Hepatocyte (in vitro differentiated cells): ENCODE results near the gene RIN3. TPM values are rescaled to one million over a fixed set of nuclear protein-coding genes. Genes with fewer than 3 reads are reported as not detected.

ENCODE experiments used
- DNase-seq: peaks from one replicate; pipeline ENCODE4 v3.0.0-alpha.2; 2016; ENCODE audit warnings: low spot score
- H2AFZ ChIP-seq: fragments of 200-600 bp; sonication (generic); 2 replicates; pipeline ENCODE4 v1.6.0; 2016; ENCODE audit warnings: antibody characterized with exemption, mild to moderate bottlenecking
- H3K27ac ChIP-seq: fragments of 200-600 bp; sonication (generic); 2 replicates; pipeline ENCODE4 v1.5.1; 2016; ENCODE audit warnings: mild to moderate bottlenecking
- H3K27me3 ChIP-seq: fragments of 200-600 bp; sonication (generic); 2 replicates; pipeline ENCODE4 v1.6.1; 2016
- H3K36me3 ChIP-seq: fragments of 200-600 bp; sonication (generic); replicated peaks from 2 replicates; pipeline ENCODE4 v1.5.1; 2016; ENCODE audit warnings: low read depth; ENCODE audit not compliant: insufficient read depth
- H3K4me1 ChIP-seq: fragments of 200-600 bp; sonication (generic); 2 replicates; pipeline ENCODE4 v1.5.1; 2016; ENCODE audit warnings: mild to moderate bottlenecking, moderate library complexity; ENCODE audit not compliant: insufficient read depth
- H3K4me2 ChIP-seq: fragments of 200-600 bp; sonication (generic); 2 replicates; pipeline ENCODE4 v1.6.0; 2016
- H3K4me3 ChIP-seq: fragments of 200-600 bp; sonication (generic); 2 replicates; pipeline ENCODE4 v1.5.1; 2016; ENCODE audit warnings: mild to moderate bottlenecking
- H3K79me2 ChIP-seq: fragments of 200-600 bp; sonication (generic); 2 replicates; pipeline ENCODE4 v1.6.0; 2017; ENCODE audit warnings: mild to moderate bottlenecking
- H3K9me2 ChIP-seq: fragments of 200-600 bp; sonication (generic); replicated peaks from 2 replicates; pipeline ENCODE4 v1.6.0; 2017; ENCODE audit warnings: mild to moderate bottlenecking; ENCODE audit not compliant: insufficient read depth
- H3K9me3 ChIP-seq: fragments of 200-600 bp; sonication (generic); 2 replicates; pipeline ENCODE4 v1.5.1; 2016; ENCODE audit warnings: low read depth, mild to moderate bottlenecking
- H4K20me1 ChIP-seq: fragments of 200-600 bp; sonication (generic); 2 replicates; pipeline ENCODE4 v1.6.0; 2016; ENCODE audit warnings: mild to moderate bottlenecking; ENCODE audit not compliant: insufficient read depth, poor library complexity, severe bottlenecking
- EZH2 ChIP-seq: fragments of 200-600 bp; sonication (generic); IDR thresholded peaks from 2 replicates; pipeline ENCODE4 v1.6.1; 2016; ENCODE audit warnings: antibody characterized with exemption, mild to moderate bottlenecking, borderline replicate concordance
- EZH2phosphoT487 ChIP-seq: fragments of 200-600 bp; sonication (generic); IDR thresholded peaks from one replicate; pipeline ENCODE4 v1.6.1; 2018; ENCODE audit warnings: antibody characterized with exemption, mild to moderate bottlenecking, low read depth, moderate library complexity; ENCODE audit not compliant: unreplicated experiment, severe bottlenecking
- WGBS: methylation state at CpG from one replicate; pipeline ENCODE4 v1.1.6; 2016; ENCODE audit warnings: low lambda C conversion rate; ENCODE audit errors: missing lambda C conversion rate; 5-methylcytosine and 5-hydroxymethylcytosine counted together
- polyA plus RNA-seq: library from polyadenylated mRNA; unstranded; fragments of >200 nt; fragmentation: Nextera tagmentation; extraction: Ambion mirVana; gene quantifications from 2 replicates; pipeline ENCODE4 v1.2.1, GENCODE V29; 2016
- total RNA-seq: library from RNA; depleted of rRNA; stranded (reverse); fragments of >200 nt; gene quantifications from 2 replicates; pipeline ENCODE4 v1.2.3, GENCODE V29; 2014
- TF ChIP-seq, protein P1 (sequence below): fragments of 200-600 bp; sonication (generic); IDR thresholded peaks from 2 replicates; pipeline ENCODE4 v1.5.1; 2016; ENCODE audit warnings: antibody characterized with exemption, mild to moderate bottlenecking; ENCODE audit not compliant: poor library complexity

Gene RIN3
- total and polyA plus RNA-seq, 2 experiments from 2014 or later, result 4.2 to 11.8 TPM

DNA sequence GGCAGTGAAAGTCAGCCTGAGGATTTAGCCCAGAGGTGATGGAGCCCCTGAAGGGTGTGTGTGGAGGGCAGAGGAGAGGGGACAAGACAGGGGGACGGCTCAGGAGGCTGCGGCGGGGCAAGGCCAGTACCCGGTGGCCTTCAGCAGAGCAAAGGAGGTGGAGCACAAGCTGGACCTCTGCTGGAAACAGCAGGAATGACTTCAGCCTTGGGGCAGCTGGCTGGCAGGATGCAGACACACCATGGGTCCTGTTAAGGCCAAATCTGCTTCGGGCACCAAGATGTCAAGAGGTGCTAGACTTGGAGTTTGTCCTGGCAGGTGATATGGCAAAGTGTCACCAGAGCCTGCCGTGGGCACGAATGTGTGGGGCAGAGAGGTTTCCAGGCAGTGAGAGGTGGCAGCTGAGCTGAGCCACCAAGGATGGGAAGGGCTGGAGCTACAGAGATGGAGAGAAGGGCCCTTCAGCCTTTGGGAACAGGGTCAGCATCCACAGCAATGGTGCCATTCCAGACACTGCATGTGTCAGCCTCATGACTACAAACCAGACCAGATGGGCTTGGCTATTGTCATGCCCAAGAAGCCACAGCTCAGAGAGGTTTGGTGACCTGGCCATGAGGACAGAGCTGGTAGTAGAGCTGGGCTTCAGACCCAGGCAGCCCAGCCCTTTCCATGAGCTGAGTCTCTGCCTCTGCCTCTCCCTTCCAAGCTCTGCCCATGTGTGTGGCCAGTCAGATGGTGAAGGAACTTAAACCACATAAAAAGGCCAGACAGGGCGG lies 142.9 kb downstream of the RIN3 start:
- Histone ChIP-seq H4K20me1 (no peaks in the 10 kb centered on the region), H3K27ac (no peak overlapping the region), H3K4me2 (no peak overlapping the region), H3K27me3 (no peaks in the 10 kb centered on the region), H2AFZ (no peak overlapping the region), H3K4me3 (no peak overlapping the region), H3K4me1 (no peaks in the 10 kb centered on the region), H3K9me3 (no peaks in the 10 kb centered on the region), H3K36me3 (no peaks in the 10 kb centered on the region), H3K79me2 (no peaks in the 10 kb centered on the region), H3K9me2 (no peaks in the 10 kb centered on the region)
- DNase-seq, result no peak
- WGBS, result 90% methylated on average over 7 of the region's 8 CpGs
- no peak for TF ChIP-seq EZH2
- TF ChIP-seq EZH2phosphoT487, result no peak
- TF ChIP-seq, protein P1, sequence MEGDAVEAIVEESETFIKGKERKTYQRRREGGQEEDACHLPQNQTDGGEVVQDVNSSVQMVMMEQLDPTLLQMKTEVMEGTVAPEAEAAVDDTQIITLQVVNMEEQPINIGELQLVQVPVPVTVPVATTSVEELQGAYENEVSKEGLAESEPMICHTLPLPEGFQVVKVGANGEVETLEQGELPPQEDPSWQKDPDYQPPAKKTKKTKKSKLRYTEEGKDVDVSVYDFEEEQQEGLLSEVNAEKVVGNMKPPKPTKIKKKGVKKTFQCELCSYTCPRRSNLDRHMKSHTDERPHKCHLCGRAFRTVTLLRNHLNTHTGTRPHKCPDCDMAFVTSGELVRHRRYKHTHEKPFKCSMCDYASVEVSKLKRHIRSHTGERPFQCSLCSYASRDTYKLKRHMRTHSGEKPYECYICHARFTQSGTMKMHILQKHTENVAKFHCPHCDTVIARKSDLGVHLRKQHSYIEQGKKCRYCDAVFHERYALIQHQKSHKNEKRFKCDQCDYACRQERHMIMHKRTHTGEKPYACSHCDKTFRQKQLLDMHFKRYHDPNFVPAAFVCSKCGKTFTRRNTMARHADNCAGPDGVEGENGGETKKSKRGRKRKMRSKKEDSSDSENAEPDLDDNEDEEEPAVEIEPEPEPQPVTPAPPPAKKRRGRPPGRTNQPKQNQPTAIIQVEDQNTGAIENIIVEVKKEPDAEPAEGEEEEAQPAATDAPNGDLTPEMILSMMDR, result no peak

DNA sequence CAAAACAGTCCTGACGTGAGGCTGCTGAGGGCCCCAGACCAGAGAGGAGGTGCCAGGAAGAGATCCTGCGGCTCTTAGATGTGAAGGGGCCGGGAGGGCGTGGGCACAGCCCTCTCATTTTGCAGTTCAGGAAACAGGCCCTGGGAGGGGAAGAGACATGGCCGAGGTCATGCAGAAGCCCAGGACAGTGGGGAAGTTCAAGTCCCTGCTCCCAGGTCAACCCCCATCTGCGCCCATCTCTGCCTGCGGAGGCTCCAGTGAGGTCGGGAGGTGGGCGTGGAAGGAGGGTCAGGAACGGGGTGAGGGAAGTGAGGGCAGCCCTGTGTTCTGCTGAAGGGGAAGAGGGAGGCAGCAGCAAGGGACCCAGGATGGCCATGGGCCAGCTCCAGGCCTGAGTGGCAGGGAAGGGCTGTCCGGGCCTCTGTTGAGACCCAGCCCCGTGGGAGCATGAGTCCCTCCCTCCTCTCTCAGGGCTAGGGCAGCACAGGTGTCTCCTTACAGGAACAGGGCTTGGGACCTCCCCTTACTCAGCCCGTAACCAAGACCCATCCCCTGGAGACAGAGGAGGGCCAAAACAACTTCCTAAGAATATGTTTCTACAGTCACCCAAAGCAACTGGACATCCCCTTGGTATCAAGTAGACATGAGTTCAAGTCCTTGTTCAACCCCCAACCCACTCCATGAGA lies 144.0 kb downstream of the RIN3 start:
- whole genome bisulfite sequencing, result 85% methylated on average over 13 of the region's 13 CpGs
- Histone ChIP-seq H2AFZ (no peak overlapping the region), H3K27me3 (no peaks in the 10 kb centered on the region), H3K36me3 (no peaks in the 10 kb centered on the region), H3K27ac (no peak overlapping the region), H3K9me3 (no peaks in the 10 kb centered on the region), H3K79me2 (no peaks in the 10 kb centered on the region), H3K4me3 (no peak overlapping the region), H3K4me2 (no peak overlapping the region), H3K9me2 (no peaks in the 10 kb centered on the region), H3K4me1 (no peaks in the 10 kb centered on the region), H4K20me1 (no peaks in the 10 kb centered on the region)
- TF ChIP-seq EZH2 (no peak), EZH2phosphoT487 (no peak)
- TF ChIP-seq, protein P1, result no peak
- no peak for DNase-seq

DNA sequence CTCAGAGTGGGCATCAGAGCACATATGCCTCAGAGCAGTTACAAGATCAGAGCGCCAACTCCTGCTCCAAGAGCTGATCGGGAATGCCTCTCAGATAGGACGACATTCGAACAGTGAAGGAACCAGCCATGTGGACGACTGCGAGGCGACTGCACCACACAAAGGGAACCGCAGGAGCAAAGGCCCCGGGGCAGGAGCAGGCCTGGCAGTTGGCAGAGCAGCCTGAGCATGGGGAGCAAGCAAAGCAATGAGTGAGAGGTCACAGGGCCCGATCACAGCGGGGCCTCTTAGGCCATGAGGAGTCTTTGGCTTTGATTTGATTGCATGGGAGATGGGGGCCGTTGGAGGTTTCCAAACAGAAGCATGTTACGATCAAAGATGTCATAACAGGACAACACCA lies 144.6 kb downstream of the RIN3 start:
- Histone ChIP-seq H3K4me2 (no peak overlapping the region), H3K36me3 (no peaks in the 10 kb centered on the region), H3K27ac (no peak overlapping the region)

More for the DNA sequence above, 144.6 kb downstream of the RIN3 start:
- Histone ChIP-seq H4K20me1 (no peaks in the 10 kb centered on the region), H3K9me2 (no peaks in the 10 kb centered on the region), H3K27me3 (no peaks in the 10 kb centered on the region), H3K79me2 (no peaks in the 10 kb centered on the region), H3K4me3 (no peak overlapping the region), H3K9me3 (no peaks in the 10 kb centered on the region), H2AFZ (no peak overlapping the region), H3K4me1 (no peaks in the 10 kb centered on the region)
- no peak for DNase-seq
- WGBS, result 90% methylated on average over 13 of the region's 13 CpGs
- TF ChIP-seq EZH2phosphoT487 (no peak), EZH2 (no peak)
- TF ChIP-seq, protein P1, result no peak
